Hypothalamus (tissue), 51 donors: ENCODE data around the gene RHBDD3.

Experiments used
- DNase-seq, 51 donors: peaks; one replicate each; lab custom pipeline; 2025; lab: John Stamatoyannopoulos, UW

RHBDD3 gene

GRCh38 chr22:29267858-29268510, at the start of gene RHBDD3, which contains the start of gene EWSR1:
Gene RHBDD3 (minus strand): TSS chr22:29267981. CDS start chr22:29265626, 2,355 bp downstream.
Gene EWSR1 (plus strand): TSS chr22:29268268. CDS start chr22:29268337, 69 bp downstream.
- DNase-seq: peak; percentile 81 to 100 (median 94)

DNA sequence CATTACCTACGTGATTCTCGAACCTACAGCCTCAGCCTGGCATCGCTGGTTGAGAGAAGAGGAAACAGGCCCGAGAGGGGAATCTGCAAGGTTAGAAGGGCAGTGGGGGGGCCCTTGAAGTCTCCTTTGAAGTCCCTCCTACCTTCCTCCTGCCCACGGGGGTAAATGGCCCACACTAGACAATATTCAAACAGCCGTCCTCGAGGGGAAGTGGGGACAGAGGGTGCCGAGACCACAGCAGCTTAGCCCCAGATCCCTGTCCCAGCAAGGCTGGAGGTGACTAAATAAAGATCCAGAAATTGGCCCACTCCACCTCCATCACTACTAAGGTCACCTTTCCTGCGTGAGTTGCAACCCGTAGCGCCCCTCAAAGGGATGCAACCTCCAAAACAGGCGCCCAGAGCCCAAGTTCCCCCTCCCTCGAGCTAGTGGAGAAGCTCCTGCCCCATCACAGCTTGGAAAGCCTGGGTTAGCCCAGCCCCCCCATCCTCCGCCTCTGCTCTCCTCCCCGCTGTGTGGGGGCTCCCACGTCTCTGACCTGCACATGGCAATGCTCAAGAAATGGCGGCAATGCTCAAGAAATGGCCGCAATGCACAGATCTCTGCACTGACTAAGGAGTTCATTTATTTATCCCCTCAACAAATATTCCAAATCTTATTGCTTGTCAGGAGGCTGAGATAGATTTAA, 48.5 kb upstream of the RHBDD3 start:
- no peak for DNase-seq

DNA sequence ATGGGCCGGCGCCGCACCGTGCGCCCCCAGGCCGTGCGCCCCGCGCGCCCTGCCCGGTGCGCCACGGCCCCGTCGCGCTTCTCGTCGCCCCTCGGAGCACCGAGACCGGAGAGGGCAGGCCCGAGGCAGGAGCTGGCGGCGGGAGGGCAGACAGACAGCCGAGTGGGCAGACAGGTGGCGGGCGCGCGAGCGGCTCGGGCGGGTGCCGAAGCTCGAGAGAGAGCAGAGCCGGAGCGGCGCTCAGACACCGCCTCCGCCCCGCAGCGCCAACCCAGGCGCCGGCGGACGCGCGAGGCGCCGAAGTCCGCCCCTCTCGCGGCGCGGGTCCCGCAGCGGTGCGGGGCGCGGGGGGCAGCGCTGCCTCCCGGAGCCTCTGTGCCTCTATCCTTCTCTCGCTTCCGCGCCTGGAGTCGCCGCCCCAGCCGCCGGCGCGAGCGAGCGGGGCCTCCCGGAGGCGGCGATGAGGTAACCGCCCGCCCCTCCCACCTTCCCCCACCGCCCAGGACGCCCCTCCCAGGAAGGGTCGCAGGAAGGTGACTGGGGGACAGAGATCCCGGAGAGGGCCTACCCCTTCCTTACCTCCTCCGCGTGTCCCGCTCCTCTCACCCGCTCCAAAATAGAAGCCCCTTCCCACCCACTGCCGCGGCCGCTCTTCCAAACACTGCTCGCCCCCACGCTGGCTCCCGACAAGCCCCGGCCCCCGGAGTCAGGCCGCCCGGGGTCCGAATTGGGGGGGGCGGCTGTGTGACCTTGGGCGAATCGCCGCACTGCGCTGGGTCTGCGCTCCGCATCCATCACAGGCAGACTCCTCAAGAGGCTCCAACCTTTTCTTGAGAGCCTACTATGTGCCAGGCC, 47.7 kb upstream of the RHBDD3 start, which contains the start of gene RASL10A:
RASL10A (minus strand) TSS at position 412 of the 855 bp plus-strand sequence. CDS start 451 bp downstream, outside the sequence.
- peak in 2 of 51 donors; percentile 22 to 51 for DNase-seq

GRCh38 chr22:29314537-29315285, 46.9 kb upstream of the RHBDD3 start:
- DNase-seq: no peak

GRCh38 chr22:29313576-29314466, 46.0 kb upstream of the RHBDD3 start:
- DNase-seq: no peak

DNA sequence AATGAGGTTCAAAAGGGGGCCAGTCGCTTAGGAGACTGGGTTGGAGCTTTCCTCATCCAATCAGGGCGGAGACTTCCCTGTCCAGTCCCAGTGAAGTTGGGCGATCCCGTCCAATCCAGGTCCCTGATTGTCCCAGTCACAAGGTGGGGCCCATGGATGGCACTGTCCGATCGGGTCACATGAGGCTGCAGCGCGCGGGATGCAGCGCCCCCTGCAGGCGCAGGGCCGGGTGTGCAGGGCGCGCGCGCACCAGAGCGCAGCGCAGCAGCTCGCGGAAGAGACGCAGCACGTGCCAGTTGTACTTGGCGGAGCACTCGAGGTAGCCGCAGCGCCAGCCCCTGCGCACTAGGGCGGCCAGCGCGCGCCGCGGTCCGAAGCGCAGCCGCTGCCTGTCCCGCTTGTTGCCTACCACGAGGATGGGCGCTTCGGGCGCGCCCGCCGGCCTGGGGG, 45.4 kb upstream of the RHBDD3 start:
- peak in 23 of 51 donors; percentile 16 to 69 (median 49) for DNase-seq

- DNase-seq: no peak
Measured at GRCh38 chr22:29312218-29313125, 44.7 kb upstream of the RHBDD3 start.

DNA sequence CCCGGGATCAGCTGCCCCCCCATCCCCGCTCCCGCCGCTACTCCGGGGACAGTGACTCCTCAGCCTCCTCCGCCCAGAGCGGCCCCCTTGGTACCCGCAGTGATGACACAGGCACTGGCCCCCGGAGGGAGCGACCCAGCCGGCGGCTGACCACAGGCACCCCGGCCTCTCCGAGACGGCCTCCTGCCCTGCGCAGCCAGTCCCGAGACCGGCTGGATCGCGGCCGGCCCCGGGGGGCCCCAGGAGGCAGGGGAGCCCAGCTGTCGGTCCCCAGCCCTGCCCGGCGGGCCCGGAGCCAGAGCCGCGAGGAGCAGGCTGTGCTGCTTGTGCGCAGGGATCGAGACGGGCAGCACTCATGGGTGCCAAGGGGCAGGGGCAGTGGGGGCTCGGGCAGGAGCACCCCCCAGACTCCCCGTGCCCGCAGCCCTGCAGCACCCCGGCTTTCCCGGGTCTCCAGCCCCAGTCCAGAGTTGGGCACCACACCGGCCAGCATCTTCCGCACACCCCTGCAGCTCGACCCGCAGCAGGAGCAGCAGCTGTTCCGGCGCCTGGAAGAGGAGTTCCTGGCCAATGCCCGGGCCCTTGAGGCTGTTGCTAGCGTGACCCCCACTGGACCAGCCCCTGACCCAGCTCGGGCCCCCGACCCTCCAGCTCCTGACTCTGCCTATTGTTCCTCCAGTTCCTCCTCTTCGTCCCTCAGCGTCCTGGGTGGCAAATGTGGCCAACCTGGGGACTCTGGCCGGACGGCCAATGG, 43.9 kb upstream of the RHBDD3 start:
- peak in 11 of 51 donors; percentile 36 to 76 (median 53) for DNase-seq

GRCh38 chr22:29310863-29311339, 43.1 kb upstream of the RHBDD3 start:
- DNase-seq: peak in 50 of 51 donors; percentile 54 to 97 (median 90)

GRCh38 chr22:29310065-29310862, 42.5 kb upstream of the RHBDD3 start:
- DNase-seq: peak in 1 of 51 donors; percentile 66

DNA sequence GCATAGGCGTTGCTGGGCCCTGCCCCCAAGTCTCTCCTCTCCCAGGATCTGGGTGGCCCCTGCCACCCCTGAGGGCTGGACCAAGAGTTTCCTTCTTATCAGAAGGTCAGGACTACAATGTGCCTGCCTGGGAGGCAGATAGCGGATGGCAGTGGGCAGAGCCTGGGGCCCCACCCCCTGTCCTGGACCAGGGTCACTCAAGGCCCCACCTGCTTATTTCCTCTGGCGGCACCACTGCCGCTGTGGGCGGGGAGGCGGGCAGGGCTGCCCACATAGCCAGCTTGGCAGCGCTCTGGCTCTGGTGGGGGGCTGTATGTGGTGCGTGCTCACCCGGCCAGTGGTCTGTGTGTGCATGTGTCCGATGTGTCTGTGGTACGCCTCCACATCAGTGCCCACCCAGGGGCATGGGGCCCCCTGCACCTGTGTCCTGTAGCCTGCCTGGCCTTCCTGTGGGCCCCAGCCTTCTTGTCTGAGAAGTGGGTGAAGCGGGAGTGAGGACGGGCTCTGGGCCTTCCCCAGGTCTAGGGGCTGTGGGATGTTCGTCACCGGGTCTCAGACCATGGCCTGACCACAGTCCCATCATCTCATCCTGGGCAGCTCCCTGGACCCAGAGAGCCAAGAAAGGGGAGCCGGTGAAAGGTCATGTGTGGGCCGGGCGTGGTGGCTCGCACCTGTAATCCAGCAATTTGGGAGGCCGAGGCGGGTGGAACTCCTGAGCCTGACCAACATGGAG, 41.7 kb upstream of the RHBDD3 start:
- no peak for DNase-seq

GRCh38 chr22:29308791-29309262, 41.0 kb upstream of the RHBDD3 start:
- no peak for DNase-seq

- no peak for DNase-seq
Measured at GRCh38 chr22:29308148-29308790, 40.5 kb upstream of the RHBDD3 start.

- no peak for DNase-seq
Measured at GRCh38 chr22:29307596-29308147, 39.9 kb upstream of the RHBDD3 start.
